Panc1 (cell line): ENCODE measurements around the gene PILRA.

Experiments
- POLR2AphosphoS5 ChIP-seq: IDR thresholded peaks from 2 replicates; pipeline ENCODE4 v1.6.1; 2012; ENCODE audit warnings: mild to moderate bottlenecking, low read depth, low read length, moderate library complexity
- TCF7L2 ChIP-seq: IDR thresholded peaks from 2 replicates; pipeline ENCODE4 v1.6.1; 2011; ENCODE audit warnings: mild to moderate bottlenecking, low read depth, low read length, inconsistent platforms

- TF ChIP-seq POLR2AphosphoS5 (no peak), TCF7L2 (no peak)
These were observed 54.5 kb downstream of the PILRA start for GRCh38 chr7:100427762-100428198.
